Measurements from ENCODE around the gene DCANP1.

The DCANP1 gene

DNA sequence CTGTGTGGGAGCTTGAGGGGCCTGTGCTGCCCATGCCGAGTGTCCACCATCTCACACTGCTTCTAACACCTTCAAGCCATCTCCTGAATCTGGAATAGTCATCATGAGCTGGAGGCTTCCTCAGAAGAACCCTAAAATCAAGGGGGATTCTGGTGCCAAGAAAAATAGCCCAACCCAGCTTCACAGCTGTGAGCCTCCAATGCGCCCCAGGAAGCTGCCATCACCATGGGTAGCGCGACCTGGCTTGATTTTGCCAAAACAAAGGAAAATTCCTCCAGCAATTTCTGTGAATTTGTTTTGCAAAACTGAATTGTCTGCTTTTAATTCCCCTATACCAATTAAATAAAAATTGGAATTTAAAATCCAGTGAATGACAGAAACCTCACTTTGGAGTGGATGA lies 11.2 kb upstream of the DCANP1 start:
- in situ Hi-C loops (cut with MboI; ENCODE audit: low sequenced_read_pairs) = no loop called here

GRCh38 chr5:135457424-135458071 lies 10.4 kb upstream of the DCANP1 start:
- in situ Hi-C loops (cut with MboI; ENCODE audit: low sequenced_read_pairs) = no loop called here

GRCh38 chr5:135456238-135457099 lies 9.3 kb upstream of the DCANP1 start:
- in situ Hi-C loops (cut with MboI; ENCODE audit: low sequenced_read_pairs) = no loop called here

GRCh38 chr5:135455876-135456237 lies 8.7 kb upstream of the DCANP1 start:
- in situ Hi-C loops (cut with MboI; ENCODE audit: low sequenced_read_pairs) = no loop called here

DNA sequence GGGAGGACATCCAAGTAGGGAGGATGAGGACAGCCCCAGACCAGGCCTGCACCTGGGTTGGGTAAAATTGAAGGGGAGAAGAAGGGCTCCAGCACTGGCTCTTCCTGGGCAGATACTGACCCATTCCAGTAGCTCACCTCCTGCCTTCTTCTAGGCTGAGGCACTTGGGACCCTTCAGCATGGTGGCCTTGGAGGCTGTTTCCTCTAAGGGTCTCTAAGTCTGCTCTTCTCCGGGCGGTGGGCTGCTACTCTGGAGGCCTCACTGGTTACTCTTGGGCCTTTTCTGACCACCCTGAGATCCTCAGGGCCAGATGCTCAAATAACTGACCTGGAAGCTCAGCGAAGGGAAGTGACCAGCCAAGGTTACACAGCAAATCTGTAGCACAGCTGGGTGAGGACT lies 7.8 kb upstream of the DCANP1 start:
- in situ Hi-C loops (cut with MboI; ENCODE audit: low sequenced_read_pairs) = no loop called here

DNA sequence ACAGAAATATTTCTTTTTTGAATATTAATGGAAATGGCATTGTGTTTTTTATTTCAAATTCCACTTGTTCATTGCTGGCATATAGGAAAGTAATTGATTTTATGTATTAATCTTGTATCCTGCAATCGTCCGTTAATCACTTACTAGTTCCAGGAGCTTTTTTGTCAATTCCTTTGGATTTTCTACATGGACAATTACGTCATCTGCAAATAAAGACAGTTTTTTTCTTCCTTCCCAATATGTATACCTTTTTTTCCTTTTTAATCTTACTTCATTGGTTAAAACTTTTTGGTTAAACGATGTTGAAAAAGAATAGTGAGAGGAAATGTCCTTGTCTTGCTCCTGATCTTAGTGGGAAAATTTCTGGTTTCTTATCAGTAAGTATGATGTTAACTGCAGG lies 6.5 kb upstream of the DCANP1 start:
- in situ Hi-C loops (cut with MboI; ENCODE audit: low sequenced_read_pairs) = no loop called here

GRCh38 chr5:135452321-135453030 lies 5.3 kb upstream of the DCANP1 start, which contains the start of gene TIFAB:
Gene TIFAB (minus strand): TSS chr5:135452351. CDS start chr5:135449939, 2,412 bp downstream.
- in situ Hi-C loops (cut with MboI; ENCODE audit: low sequenced_read_pairs) = no loop called here

DNA sequence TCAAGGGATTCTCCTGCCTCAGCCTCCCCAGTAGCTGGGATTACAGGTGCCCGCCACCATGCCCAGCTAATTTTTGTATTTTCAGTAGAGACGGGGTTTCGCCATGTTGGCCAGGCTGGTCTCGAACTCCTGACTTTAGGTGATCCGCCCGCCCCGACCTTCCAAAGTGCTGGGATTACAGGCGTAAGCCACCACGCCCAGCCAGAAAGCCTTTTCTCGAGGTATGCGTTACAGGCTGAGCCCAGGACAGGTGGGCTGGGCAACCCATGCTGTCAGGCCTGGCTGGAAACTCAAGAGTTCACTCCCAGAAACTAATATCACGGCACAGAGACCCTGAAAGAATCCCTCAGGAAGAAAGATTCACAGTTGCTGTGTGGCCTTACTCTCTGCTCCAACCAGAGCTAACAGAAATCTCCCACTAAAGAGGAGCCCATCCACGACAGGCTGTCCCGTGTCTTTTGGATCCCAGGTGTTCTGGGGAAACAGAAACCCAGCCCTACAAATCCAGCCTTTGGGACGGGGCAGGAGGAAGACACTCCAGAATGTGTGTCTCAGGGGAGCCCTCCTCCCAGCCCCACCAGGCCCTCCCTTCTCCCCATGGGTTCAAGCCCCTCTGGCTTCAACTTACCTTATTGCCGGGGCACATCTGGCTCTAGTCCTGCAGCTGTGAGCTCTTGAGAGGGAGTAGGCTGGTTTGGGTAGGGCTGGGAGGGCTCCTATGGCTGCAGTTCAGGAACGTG lies 4.6 kb upstream of the DCANP1 start:
- in situ Hi-C loops (cut with MboI; ENCODE audit: low sequenced_read_pairs) = no loop called here

GRCh38 chr5:135450952-135451351 lies 3.8 kb upstream of the DCANP1 start:
- in situ Hi-C loops (cut with MboI; ENCODE audit: low sequenced_read_pairs) = no loop called here

- in situ Hi-C loops (cut with MboI; ENCODE audit: low sequenced_read_pairs) = no loop called here
Measured at GRCh38 chr5:135450336-135450735, 3.2 kb upstream of the DCANP1 start.

DNA sequence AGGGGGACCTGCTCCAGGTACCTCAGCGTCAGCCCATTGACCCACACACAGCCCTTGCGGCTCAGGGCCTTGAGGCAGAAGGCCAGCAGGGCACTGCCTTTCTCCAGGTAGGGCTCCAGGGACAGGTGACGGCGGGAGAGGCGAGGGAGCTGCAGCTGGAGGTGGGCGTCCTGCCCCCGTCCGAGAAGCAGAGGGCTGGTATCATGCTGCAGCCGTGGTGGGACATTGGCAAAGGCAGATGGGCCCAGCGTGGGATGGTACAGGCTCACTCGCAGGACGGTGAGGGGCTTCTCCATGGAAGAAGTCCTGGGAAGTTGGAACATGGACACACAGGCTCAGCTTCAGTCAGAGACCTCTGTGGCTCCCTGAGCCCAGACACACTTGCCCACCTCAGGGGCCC lies 2.5 kb upstream of the DCANP1 start:
- in situ Hi-C loops (cut with MboI; ENCODE audit: low sequenced_read_pairs) = no loop called here

DNA sequence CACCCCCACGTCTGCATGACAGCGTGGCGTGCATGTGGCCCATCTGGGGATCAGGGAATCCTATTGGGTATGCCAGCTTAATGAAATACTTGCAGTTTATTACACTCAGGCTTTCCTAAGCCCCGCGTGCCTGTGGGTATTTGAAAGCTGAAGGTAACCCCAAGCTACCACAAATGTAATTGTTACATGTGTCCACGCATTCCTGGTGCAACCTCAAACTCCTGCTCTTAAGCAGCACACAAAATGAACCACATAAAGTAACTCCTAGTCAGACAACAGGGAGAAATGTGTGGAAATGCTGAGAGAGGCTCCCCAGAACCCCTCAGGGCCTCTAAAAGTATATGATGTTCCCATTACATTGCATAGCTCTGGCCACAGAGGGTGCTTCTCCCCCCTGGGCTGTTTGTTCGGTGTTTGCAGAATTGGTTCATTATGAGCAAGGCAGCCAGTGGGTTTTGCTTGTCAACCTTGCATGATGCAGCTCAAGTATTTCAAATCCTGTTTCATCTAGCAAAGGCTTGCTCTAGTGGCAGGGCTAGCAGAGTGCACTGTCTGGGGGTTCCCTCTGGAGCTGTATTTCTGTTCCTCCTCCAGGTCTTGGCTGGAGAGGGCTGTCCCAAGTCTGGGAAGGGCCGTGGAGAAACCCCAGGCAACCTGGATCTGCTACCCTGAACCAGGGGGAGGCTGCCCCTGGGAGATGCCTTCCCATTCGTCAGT lies 1.8 kb upstream of the DCANP1 start:
- in situ Hi-C loops (cut with MboI; ENCODE audit: low sequenced_read_pairs) = no loop called here

GRCh38 chr5:135448071-135448739 lies 1.1 kb upstream of the DCANP1 start:
- in situ Hi-C loops (cut with MboI; ENCODE audit: low sequenced_read_pairs) = no loop called here

GRCh38 chr5:135446615-135447014 lies 533 bp downstream of the DCANP1 start:
- in situ Hi-C loops (cut with MboI; ENCODE audit: low sequenced_read_pairs) = no loop called here

DNA sequence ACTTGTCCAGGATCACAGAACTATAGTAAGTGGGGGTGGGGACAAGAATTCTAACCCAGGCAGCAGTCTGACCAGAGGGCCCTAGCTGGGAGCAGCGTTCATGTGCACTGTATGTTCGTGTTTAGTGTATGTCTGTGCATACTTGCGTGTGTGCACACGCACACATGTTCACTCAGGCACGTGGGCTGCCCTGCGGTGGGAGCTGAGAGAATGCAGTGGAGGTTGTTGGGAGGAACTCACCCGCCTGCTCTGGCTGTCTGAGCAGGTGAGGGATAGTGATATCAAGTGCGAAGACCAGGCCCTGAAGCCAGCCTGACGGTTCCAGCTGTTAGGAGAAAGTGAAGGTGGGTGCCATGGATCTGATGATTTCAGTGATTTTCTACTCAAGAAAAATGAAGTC lies 942 bp downstream of the DCANP1 start:
- in situ Hi-C loops (cut with MboI; ENCODE audit: low sequenced_read_pairs) = no loop called here

GRCh38 chr5:135445306-135445985 lies 1.7 kb downstream of the DCANP1 start:
- in situ Hi-C loops (cut with MboI; ENCODE audit: low sequenced_read_pairs) = no loop called here

DNA sequence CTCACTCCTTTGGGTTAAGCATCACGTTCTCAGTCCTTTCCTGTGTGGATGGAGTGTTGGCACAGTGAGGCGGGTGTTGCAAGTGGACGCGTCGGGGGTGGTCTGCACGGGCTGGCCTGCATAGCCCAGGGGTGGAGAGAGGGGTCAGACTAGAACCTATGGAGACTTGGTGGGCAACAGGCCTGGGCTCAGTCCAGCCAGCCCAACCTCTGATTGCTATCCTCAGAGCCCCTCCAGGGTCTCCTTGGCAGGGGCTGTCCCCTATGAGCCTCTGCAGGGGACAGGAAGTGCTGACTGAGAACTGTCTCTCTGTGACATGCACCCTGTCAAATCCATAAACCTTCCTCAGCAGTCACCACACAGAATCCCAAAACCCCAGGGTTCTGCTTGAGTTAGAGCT lies 2.3 kb downstream of the DCANP1 start:
- in situ Hi-C loops (cut with MboI; ENCODE audit: low sequenced_read_pairs) = no loop called here

DNA sequence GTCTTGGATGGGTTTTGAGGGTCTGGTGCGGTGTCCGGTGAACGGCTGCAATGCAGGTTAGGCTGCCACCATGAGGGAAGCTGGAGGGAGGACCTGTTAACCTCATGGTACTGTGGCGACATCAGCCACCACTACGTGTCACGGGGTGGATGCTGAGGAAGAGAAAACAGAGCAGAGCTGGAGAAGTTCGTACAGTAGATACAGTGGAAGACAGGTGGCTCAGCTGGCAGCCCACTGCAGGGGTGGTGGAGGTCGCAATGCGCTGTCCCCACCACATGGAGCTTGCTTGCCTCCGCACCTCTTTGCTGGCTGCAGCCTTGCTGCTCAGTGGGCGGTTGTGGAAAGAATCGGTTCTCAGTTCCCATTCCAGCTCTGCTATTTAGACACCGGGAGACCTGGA lies 2.8 kb downstream of the DCANP1 start:
- in situ Hi-C loops (cut with MboI; ENCODE audit: low sequenced_read_pairs) = no loop called here
